SK-N-SH (cell line): ENCODE measurements around the gene IQCE.

ENCODE experiments used
- FOSL2 ChIP-seq: IDR thresholded peaks from 2 replicates; pipeline ENCODE4 v1.4.0; 2012; ENCODE audit warnings: low read depth, mild to moderate bottlenecking, moderate library complexity, borderline replicate concordance
- RAD21 ChIP-seq: IDR thresholded peaks from 2 replicates; pipeline ENCODE4 v1.6.1; 2012; ENCODE audit warnings: mild to moderate bottlenecking, low read length
- RCOR1 ChIP-seq: fragments of 150-350 bp; IDR thresholded peaks from 2 replicates; pipeline ENCODE4 v1.6.1; 2017; ENCODE audit warnings: antibody characterized with exemption, low read length
- RFX5 ChIP-seq: IDR thresholded peaks from 2 replicates; pipeline ENCODE4 v1.6.1; 2012; ENCODE audit warnings: mild to moderate bottlenecking, improper control_type of control experiment, low read length
- TAF1 ChIP-seq: IDR thresholded peaks from 2 replicates; pipeline ENCODE4 v1.6.1; 2012; ENCODE audit warnings: low read depth, mild to moderate bottlenecking, low read length, moderate library complexity, borderline replicate concordance
- TF ChIP-seq, protein P1 (sequence below): fragments of 200-600 bp; sonication (generic); IDR thresholded peaks from 2 replicates; pipeline ENCODE4 v1.6.1; 2017; ENCODE audit warnings: antibody characterized with exemption, mild to moderate bottlenecking, moderate library complexity
- TF ChIP-seq, protein P2 (sequence below): IDR thresholded peaks from 2 replicates; pipeline ENCODE4 v1.6.1; 2012; ENCODE audit warnings: mild to moderate bottlenecking, low read depth, low read length, moderate library complexity

DNA sequence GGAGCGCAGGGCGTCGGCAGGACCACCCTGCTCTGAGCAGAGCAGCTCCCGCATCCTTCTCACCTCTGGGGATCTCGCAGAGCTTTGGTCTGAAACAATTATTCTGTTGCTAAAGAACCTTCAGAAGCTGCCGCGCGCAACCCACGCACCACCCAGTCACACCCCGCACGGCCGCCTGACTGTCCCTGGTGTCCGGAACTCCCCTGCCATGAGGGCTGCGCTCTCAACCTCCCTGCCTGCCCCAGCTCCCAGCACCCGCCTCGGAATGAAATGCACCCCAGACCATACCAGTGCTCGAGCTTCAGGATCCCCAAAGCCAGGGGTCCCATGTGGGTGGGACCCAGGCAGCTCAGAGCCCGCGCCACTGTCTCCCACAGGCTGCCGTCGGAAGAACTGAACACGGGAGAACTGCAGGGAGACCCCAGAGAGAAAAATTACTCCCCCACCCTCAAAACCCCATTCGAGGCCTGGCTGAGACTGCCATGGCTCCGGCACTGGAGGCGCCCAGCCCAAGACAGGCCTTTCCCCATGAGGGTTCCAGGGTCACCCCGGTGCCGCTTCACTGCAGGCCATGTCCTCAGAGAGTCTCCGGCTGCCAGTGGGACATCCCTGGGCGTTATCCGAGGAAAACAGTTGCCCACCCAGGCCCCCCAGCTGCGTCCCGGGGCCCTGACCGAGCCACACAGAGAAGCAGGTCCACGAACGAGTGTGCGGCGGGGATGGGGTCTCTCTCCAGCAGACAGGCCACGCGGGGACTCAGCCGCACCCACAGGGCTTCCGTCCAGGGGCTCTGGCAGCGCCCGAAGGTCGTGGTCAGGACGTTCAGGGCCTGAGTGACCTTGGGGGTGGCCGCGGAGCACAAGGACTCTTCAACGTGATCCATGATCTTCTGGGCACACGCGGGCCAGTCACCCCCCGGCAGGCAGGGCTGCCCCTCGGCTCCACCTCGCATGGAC is 15.6 kb upstream of the IQCE start:
- TF ChIP-seq RCOR1 = no peak
- TF ChIP-seq, protein P1, sequence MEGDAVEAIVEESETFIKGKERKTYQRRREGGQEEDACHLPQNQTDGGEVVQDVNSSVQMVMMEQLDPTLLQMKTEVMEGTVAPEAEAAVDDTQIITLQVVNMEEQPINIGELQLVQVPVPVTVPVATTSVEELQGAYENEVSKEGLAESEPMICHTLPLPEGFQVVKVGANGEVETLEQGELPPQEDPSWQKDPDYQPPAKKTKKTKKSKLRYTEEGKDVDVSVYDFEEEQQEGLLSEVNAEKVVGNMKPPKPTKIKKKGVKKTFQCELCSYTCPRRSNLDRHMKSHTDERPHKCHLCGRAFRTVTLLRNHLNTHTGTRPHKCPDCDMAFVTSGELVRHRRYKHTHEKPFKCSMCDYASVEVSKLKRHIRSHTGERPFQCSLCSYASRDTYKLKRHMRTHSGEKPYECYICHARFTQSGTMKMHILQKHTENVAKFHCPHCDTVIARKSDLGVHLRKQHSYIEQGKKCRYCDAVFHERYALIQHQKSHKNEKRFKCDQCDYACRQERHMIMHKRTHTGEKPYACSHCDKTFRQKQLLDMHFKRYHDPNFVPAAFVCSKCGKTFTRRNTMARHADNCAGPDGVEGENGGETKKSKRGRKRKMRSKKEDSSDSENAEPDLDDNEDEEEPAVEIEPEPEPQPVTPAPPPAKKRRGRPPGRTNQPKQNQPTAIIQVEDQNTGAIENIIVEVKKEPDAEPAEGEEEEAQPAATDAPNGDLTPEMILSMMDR = no peak
- no peak for TF ChIP-seq TAF1
- no peak for TF ChIP-seq RAD21
- TF ChIP-seq RFX5 = no peak
- TF ChIP-seq, protein P2, sequence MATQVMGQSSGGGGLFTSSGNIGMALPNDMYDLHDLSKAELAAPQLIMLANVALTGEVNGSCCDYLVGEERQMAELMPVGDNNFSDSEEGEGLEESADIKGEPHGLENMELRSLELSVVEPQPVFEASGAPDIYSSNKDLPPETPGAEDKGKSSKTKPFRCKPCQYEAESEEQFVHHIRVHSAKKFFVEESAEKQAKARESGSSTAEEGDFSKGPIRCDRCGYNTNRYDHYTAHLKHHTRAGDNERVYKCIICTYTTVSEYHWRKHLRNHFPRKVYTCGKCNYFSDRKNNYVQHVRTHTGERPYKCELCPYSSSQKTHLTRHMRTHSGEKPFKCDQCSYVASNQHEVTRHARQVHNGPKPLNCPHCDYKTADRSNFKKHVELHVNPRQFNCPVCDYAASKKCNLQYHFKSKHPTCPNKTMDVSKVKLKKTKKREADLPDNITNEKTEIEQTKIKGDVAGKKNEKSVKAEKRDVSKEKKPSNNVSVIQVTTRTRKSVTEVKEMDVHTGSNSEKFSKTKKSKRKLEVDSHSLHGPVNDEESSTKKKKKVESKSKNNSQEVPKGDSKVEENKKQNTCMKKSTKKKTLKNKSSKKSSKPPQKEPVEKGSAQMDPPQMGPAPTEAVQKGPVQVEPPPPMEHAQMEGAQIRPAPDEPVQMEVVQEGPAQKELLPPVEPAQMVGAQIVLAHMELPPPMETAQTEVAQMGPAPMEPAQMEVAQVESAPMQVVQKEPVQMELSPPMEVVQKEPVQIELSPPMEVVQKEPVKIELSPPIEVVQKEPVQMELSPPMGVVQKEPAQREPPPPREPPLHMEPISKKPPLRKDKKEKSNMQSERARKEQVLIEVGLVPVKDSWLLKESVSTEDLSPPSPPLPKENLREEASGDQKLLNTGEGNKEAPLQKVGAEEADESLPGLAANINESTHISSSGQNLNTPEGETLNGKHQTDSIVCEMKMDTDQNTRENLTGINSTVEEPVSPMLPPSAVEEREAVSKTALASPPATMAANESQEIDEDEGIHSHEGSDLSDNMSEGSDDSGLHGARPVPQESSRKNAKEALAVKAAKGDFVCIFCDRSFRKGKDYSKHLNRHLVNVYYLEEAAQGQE = no peak
- no peak for TF ChIP-seq FOSL2
